AG09309 (cell line): ENCODE measurements around the gene RAPGEF4.

Experiments
- DNase-seq: peaks from one replicate; pipeline ENCODE4 v3.0.0-alpha.2; 2010; ENCODE audit warnings: low read depth
- H3K4me3 ChIP-seq: 2 replicates; pipeline ENCODE4 v1.5.1; 2011; ENCODE audit warnings: mild to moderate bottlenecking, low read depth, low read length, moderate library complexity; ENCODE audit not compliant: control insufficient read depth
- CTCF ChIP-seq: IDR thresholded peaks from 2 replicates; pipeline ENCODE4 v1.5.1; 2011; ENCODE audit warnings: mild to moderate bottlenecking, low read depth, low read length, inconsistent platforms; ENCODE audit not compliant: insufficient read depth, control insufficient read depth; ENCODE audit errors: missing control alignments

The RAPGEF4 gene

GRCh38 chr2:172753610-172754009 lies 18.0 kb downstream of the RAPGEF4 start:
- no peak for DNase-seq
- TF ChIP-seq CTCF = no peak

DNA sequence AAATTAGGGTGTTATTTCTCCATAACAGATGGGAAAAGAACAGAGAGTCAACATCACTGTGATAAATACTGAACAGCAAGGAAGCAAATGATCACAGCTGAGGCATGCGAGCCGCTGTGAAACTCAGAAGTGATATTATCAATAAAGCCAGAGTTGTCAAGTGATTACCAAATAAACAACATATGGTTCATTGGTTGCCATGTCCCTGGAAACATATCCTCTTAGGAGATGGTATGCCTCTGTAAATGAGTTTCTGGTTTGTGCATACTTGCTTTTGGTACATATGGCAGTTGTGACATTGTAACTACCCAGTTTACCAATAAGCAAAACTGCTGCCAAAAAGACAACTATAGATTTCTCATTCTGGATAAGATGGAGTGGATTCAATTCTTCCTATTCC lies 23.8 kb downstream of the RAPGEF4 start:
- no peak for TF ChIP-seq CTCF
- no peak for DNase-seq
- H3K4me3 ChIP-seq = no peak overlapping the region

More at GRCh38 chr2:172753610-172754009, 18.0 kb downstream of the RAPGEF4 start:
- no peak overlapping the region for H3K4me3 ChIP-seq

- no peak for DNase-seq
These were observed 25.7 kb downstream of the RAPGEF4 start for GRCh38 chr2:172761306-172761705.

DNA sequence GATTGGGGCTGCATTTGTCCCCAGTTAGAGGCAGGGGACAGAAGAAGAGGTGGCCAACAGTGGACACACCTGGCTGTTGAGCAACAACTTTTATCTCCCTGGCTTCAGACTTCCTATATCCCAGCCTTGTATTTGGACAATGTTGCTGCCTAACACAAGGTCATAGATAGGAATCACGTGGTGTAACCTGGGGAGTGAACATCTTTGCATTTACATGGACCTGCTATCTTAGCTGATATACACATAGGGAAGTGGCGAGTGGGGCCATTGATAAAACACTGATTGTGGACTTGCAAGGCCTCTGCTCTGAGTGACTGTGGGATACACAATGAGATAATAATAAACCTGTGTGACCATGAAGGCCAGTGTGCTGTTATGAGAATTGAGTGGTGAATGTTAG lies 26.9 kb downstream of the RAPGEF4 start:
- TF ChIP-seq CTCF = no peak
- no peak overlapping the region for H3K4me3 ChIP-seq
- no peak for DNase-seq

More at GRCh38 chr2:172761306-172761705, 25.7 kb downstream of the RAPGEF4 start:
- TF ChIP-seq CTCF = no peak
- H3K4me3 ChIP-seq = no peak overlapping the region

DNA sequence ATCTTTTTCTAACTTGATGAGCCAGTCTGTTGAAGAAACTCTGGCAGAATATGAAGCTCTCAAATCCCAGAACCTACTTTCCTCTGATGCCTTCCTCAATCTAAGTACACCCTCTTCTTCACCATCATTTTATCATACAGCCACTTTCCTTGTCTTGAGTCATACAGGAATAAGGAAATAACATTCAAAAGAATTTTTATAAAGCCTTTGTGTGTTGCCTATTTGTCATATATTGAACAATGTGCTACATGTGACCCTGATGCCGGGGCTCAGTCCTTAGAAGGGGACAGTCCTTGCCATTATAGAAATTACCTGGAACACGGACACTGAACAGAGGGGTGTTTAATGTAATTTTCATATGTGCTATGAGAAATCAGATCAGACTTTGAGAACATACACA lies 27.4 kb downstream of the RAPGEF4 start:
- no peak for TF ChIP-seq CTCF
- H3K4me3 ChIP-seq = no peak overlapping the region
- no peak for DNase-seq

DNA sequence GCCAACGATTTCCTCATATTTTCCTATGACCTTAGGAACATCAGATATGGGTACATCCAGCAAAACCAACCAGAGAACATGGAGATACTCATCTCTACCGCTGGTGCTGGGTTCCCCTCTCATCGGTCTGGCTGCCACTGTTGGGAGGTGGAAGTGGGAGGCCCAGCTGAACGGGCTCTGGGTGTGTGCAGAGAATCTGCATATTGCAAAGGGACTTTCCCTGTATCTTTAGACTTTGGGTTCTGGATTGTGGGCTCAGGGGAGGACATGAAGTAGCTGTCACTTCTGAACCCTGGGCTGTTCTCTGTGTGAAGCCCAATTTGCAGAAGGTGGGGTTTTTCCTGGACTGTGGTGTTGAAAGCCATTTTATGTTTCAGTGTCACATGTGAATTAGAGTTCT lies 30.0 kb downstream of the RAPGEF4 start:
- no peak overlapping the region for H3K4me3 ChIP-seq
- TF ChIP-seq CTCF = no peak
- DNase-seq = no peak

GRCh38 chr2:172768401-172768800 lies 32.8 kb downstream of the RAPGEF4 start:
- no peak for DNase-seq
- no peak overlapping the region for H3K4me3 ChIP-seq
- TF ChIP-seq CTCF = no peak
